Effector memory CD4-positive, alpha-beta T cell (primary cell): ENCODE results near the gene RARA.
"Not testable (repeated sequence)": the region's sequence is repeated elsewhere in the genome, so short reads cannot be mapped to it uniquely, and the experiment has no call there.

Experiments used
- DNase-seq, 3 donors: peaks; one replicate each; pipeline ENCODE4 v3.0.0-alpha.2; 2020
- H3K27ac ChIP-seq: 2 replicates; pipeline ENCODE4 v1.7.0; 2013; ENCODE audit warnings: mild to moderate bottlenecking, low read length, moderate library complexity; ENCODE audit not compliant: insufficient read depth, poor library complexity, severe bottlenecking
- H3K27me3 ChIP-seq: replicated peaks from 2 replicates; pipeline ENCODE4 v1.7.0; 2013; ENCODE audit warnings: mild to moderate bottlenecking, low read length; ENCODE audit not compliant: insufficient read depth, control insufficient read depth, poor library complexity, severe bottlenecking
- H3K36me3 ChIP-seq: 2 replicates; pipeline ENCODE4 v1.7.0; 2013; ENCODE audit warnings: mild to moderate bottlenecking, low read length, moderate library complexity; ENCODE audit not compliant: control insufficient read depth, insufficient read depth
- H3K4me1 ChIP-seq: 2 replicates; pipeline ENCODE4 v1.7.0; 2013; ENCODE audit warnings: low read length, mild to moderate bottlenecking; ENCODE audit not compliant: control insufficient read depth, insufficient read depth, poor library complexity, severe bottlenecking
- H3K4me3 ChIP-seq: 2 replicates; pipeline ENCODE4 v1.7.0; 2013; ENCODE audit warnings: low read length, low read depth, mild to moderate bottlenecking; ENCODE audit not compliant: insufficient read depth, poor library complexity, severe bottlenecking
- H3K9me3 ChIP-seq: 2 replicates; pipeline ENCODE4 v1.7.0; 2013; ENCODE audit warnings: mild to moderate bottlenecking, low read length, moderate library complexity; ENCODE audit not compliant: control insufficient read depth

Gene RARA

GRCh38 chr17:40366076-40366860 is 57.3 kb downstream of the RARA start:
- no peak overlapping the region for H3K4me3 ChIP-seq
- no peaks in the 10 kb centered on the region for H3K36me3 ChIP-seq
- no peaks in the 10 kb centered on the region for H3K27me3 ChIP-seq
- H3K9me3 ChIP-seq = no peaks in the 10 kb centered on the region
- no peak for DNase-seq
- no peak overlapping the region for H3K27ac ChIP-seq
- peaks cover 4% of the 10 kb centered on the region for H3K4me1 ChIP-seq

GRCh38 chr17:40366861-40367518 is 58.0 kb downstream of the RARA start:
- no peaks in the 10 kb centered on the region for H3K9me3 ChIP-seq
- no peaks in the 10 kb centered on the region for H3K36me3 ChIP-seq
- no peaks in the 10 kb centered on the region for H3K27me3 ChIP-seq
- no peak overlapping the region for H3K27ac ChIP-seq
- no peak overlapping the region for H3K4me3 ChIP-seq
- no peak for DNase-seq
- H3K4me1 ChIP-seq = peaks cover 4% of the 10 kb centered on the region

- DNase-seq, H3K4me3 ChIP-seq, H3K36me3 ChIP-seq, H3K27ac ChIP-seq, H3K27me3 ChIP-seq, H3K9me3 ChIP-seq, H3K4me1 ChIP-seq: not testable (repeated sequence)
Measured at GRCh38 chr17:40367728-40368127, 58.7 kb downstream of the RARA start.

- Histone ChIP-seq H3K4me3 (no peak overlapping the region), H3K4me1 (no peaks in the 10 kb centered on the region), H3K27me3 (no peaks in the 10 kb centered on the region), H3K9me3 (no peaks in the 10 kb centered on the region), H3K36me3 (no peaks in the 10 kb centered on the region), H3K27ac (no peak overlapping the region)
- no peak for DNase-seq
Measured at GRCh38 chr17:40369923-40370322, 60.9 kb downstream of the RARA start.

GRCh38 chr17:40371261-40371929 is 62.4 kb downstream of the RARA start:
- H3K27ac ChIP-seq = no peak overlapping the region
- H3K4me3 ChIP-seq = no peak overlapping the region
- no peak for DNase-seq
- no peaks in the 10 kb centered on the region for H3K4me1 ChIP-seq
- H3K9me3 ChIP-seq = no peaks in the 10 kb centered on the region
- H3K27me3 ChIP-seq = no peaks in the 10 kb centered on the region
- H3K36me3 ChIP-seq = no peaks in the 10 kb centered on the region

GRCh38 chr17:40372031-40372430 is 63.1 kb downstream of the RARA start:
- H3K4me3 ChIP-seq = no peak overlapping the region
- no peaks in the 10 kb centered on the region for H3K9me3 ChIP-seq
- no peaks in the 10 kb centered on the region for H3K27me3 ChIP-seq

GRCh38 chr17:40372644-40373043 is 63.7 kb downstream of the RARA start:
- not testable (repeated sequence) for H3K27ac ChIP-seq, H3K9me3 ChIP-seq, H3K4me3 ChIP-seq, H3K4me1 ChIP-seq, DNase-seq, H3K27me3 ChIP-seq, H3K36me3 ChIP-seq

More at GRCh38 chr17:40372031-40372430, 63.1 kb downstream of the RARA start:
- H3K27ac ChIP-seq = no peak overlapping the region
- H3K4me1 ChIP-seq = no peaks in the 10 kb centered on the region
- no peak for DNase-seq
- no peaks in the 10 kb centered on the region for H3K36me3 ChIP-seq

GRCh38 chr17:40373324-40373723 is 64.3 kb downstream of the RARA start:
- H3K27me3 ChIP-seq = no peaks in the 10 kb centered on the region
- H3K9me3 ChIP-seq = no peaks in the 10 kb centered on the region
- H3K27ac ChIP-seq = no peak overlapping the region
- H3K36me3 ChIP-seq = no peaks in the 10 kb centered on the region
- H3K4me1 ChIP-seq = no peaks in the 10 kb centered on the region
- no peak overlapping the region for H3K4me3 ChIP-seq
- DNase-seq = no peak

- Histone ChIP-seq H3K4me1 (no peaks in the 10 kb centered on the region), H3K9me3 (no peaks in the 10 kb centered on the region), H3K27ac (no peak overlapping the region), H3K4me3 (no peak overlapping the region), H3K36me3 (no peaks in the 10 kb centered on the region), H3K27me3 (no peaks in the 10 kb centered on the region)
- no peak for DNase-seq
Measured at GRCh38 chr17:40373999-40374398, 65.0 kb downstream of the RARA start.
